OCI-LY1 (cell line): Measurements from ENCODE around the gene LY86.

Source experiments
- H2AFZ ChIP-seq: fragments of 200-600 bp; sonication (generic), shearing (Covaris generic); 2 replicates; pipeline ENCODE4 v1.6.0; 2014; ENCODE audit warnings: antibody characterized with exemption, mild to moderate bottlenecking, low read length
- H3F3A ChIP-seq: fragments of 200-600 bp; sonication (generic), shearing (Covaris generic); 2 replicates; pipeline ENCODE4 v1.6.0; 2014; ENCODE audit warnings: mild to moderate bottlenecking, antibody characterized with exemption, low read length, moderate library complexity; ENCODE audit not compliant: insufficient read depth
- H3K27ac ChIP-seq: fragments of 200-600 bp; sonication (generic); 2 replicates; pipeline ENCODE4 v1.5.1; 2014; ENCODE audit warnings: low read length, mixed run types, mild to moderate bottlenecking, low read depth; ENCODE audit not compliant: poor library complexity, severe bottlenecking
- H3K27me3 ChIP-seq: fragments of 200-600 bp; sonication (generic); 2 replicates; pipeline ENCODE4 v1.6.0; 2014; ENCODE audit warnings: antibody characterized with exemption, mild to moderate bottlenecking, low read length, moderate library complexity; ENCODE audit not compliant: insufficient read depth
- H3K36me3 ChIP-seq: fragments of 200-600 bp; sonication (generic); 2 replicates; pipeline ENCODE4 v1.6.1; 2014; ENCODE audit warnings: mild to moderate bottlenecking, antibody characterized with exemption, low read length, moderate library complexity, mixed read lengths; ENCODE audit not compliant: insufficient read depth
- H3K4me1 ChIP-seq: fragments of 200-600 bp; sonication (generic); 2 replicates; pipeline ENCODE4 v1.5.1; 2014; ENCODE audit warnings: mild to moderate bottlenecking, low read length, moderate library complexity; ENCODE audit not compliant: insufficient read depth, severe bottlenecking
- H3K4me2 ChIP-seq: fragments of 200-600 bp; sonication (generic), shearing (Covaris generic); 2 replicates; pipeline ENCODE4 v1.6.1; 2014; ENCODE audit warnings: low read length
- H3K4me3 ChIP-seq: fragments of 200-600 bp; sonication (generic); 2 replicates; pipeline ENCODE4 v1.5.1; 2014; ENCODE audit warnings: low read length, low read depth, mild to moderate bottlenecking, mixed read lengths; ENCODE audit not compliant: poor library complexity, severe bottlenecking
- H3K79me2 ChIP-seq: fragments of 200-600 bp; shearing (Covaris generic); 2 replicates; pipeline ENCODE4 v1.6.1; 2016; ENCODE audit warnings: mixed run types, low read length, mixed read lengths; ENCODE audit not compliant: insufficient read depth
- H3K9ac ChIP-seq: fragments of 200-600 bp; sonication (generic), shearing (Covaris generic); 2 replicates; pipeline ENCODE4 v1.6.1; 2014; ENCODE audit warnings: mild to moderate bottlenecking, low read length, mixed read lengths
- H3K9me2 ChIP-seq: fragments of 200-600 bp; sonication (generic), shearing (Covaris generic); 2 replicates; pipeline ENCODE4 v1.6.1; 2014; ENCODE audit warnings: low read depth, mild to moderate bottlenecking, low read length, mixed read lengths
- H3K9me3 ChIP-seq: fragments of 200-600 bp; shearing (Covaris generic); 2 replicates; pipeline ENCODE4 v1.6.1; 2014; ENCODE audit warnings: low read length, mixed read lengths
- H4K20me1 ChIP-seq: fragments of 200-600 bp; sonication (generic), shearing (Covaris generic); 2 replicates; pipeline ENCODE4 v1.6.0; 2016; ENCODE audit warnings: mild to moderate bottlenecking, low read length; ENCODE audit not compliant: insufficient read depth
- CTCF ChIP-seq: fragments of 200-600 bp; sonication (generic), shearing (Covaris generic); IDR thresholded peaks from 2 replicates; pipeline ENCODE4 v1.5.1; 2017; ENCODE audit warnings: mild to moderate bottlenecking, antibody characterized with exemption, low read length, moderate library complexity, mixed read lengths
- EZH2 ChIP-seq: fragments of 200-600 bp; sonication (generic), shearing (Covaris generic); IDR thresholded peaks from 2 replicates; pipeline ENCODE4 v1.8.0; 2017; ENCODE audit warnings: borderline replicate concordance, mixed run types, mild to moderate bottlenecking, antibody characterized with exemption, low read length, moderate library complexity, mixed read lengths

The LY86 gene

GRCh38 chr6:6645261-6645917, 56.9 kb downstream of the LY86 start:
- H3K9me2 ChIP-seq = no peaks in the 10 kb centered on the region
- H3K27me3 ChIP-seq = no peaks in the 10 kb centered on the region
- TF ChIP-seq EZH2 (no peak), CTCF (no peak)
- H3K9ac ChIP-seq = no peak overlapping the region
- no peak overlapping the region for H3K4me2 ChIP-seq
- no peaks in the 10 kb centered on the region for H3F3A ChIP-seq
- no peak overlapping the region for H3K4me3 ChIP-seq
- H3K9me3 ChIP-seq = no peaks in the 10 kb centered on the region
- H3K27ac ChIP-seq = no peak overlapping the region
- no peaks in the 10 kb centered on the region for H3K79me2 ChIP-seq
- H2AFZ ChIP-seq = no peak overlapping the region
- peaks cover 48% of the 10 kb centered on the region for H3K36me3 ChIP-seq
- H3K4me1 ChIP-seq = no peaks in the 10 kb centered on the region
- H4K20me1 ChIP-seq = no peaks in the 10 kb centered on the region

GRCh38 chr6:6646384-6646783, 57.9 kb downstream of the LY86 start:
- Histone ChIP-seq H3K4me3 (no peak overlapping the region), H3K9me2 (no peaks in the 10 kb centered on the region), H3K9ac (no peak overlapping the region), H3K9me3 (no peaks in the 10 kb centered on the region), H3K36me3 (peaks cover 52% of the 10 kb centered on the region), H3K27me3 (no peaks in the 10 kb centered on the region), H3K4me2 (no peak overlapping the region), H4K20me1 (no peaks in the 10 kb centered on the region), H3F3A (no peaks in the 10 kb centered on the region), H2AFZ (no peak overlapping the region), H3K79me2 (no peaks in the 10 kb centered on the region), H3K4me1 (no peaks in the 10 kb centered on the region), H3K27ac (no peak overlapping the region)
- TF ChIP-seq EZH2 (no peak), CTCF (no peak)

GRCh38 chr6:6646859-6647258, 58.3 kb downstream of the LY86 start:
- H3K27ac ChIP-seq = no peak overlapping the region
- no peaks in the 10 kb centered on the region for H4K20me1 ChIP-seq
- H2AFZ ChIP-seq = no peak overlapping the region
- no peaks in the 10 kb centered on the region for H3K27me3 ChIP-seq
- no peak overlapping the region for H3K4me3 ChIP-seq
- H3K9ac ChIP-seq = no peak overlapping the region
- TF ChIP-seq CTCF (peak; percentile 45), EZH2 (no peak)
- peaks cover 47% of the 10 kb centered on the region for H3K36me3 ChIP-seq
- no peaks in the 10 kb centered on the region for H3F3A ChIP-seq
- no peak overlapping the region for H3K4me2 ChIP-seq
- H3K9me3 ChIP-seq = no peaks in the 10 kb centered on the region
- no peaks in the 10 kb centered on the region for H3K4me1 ChIP-seq
- H3K79me2 ChIP-seq = no peaks in the 10 kb centered on the region
- no peaks in the 10 kb centered on the region for H3K9me2 ChIP-seq
